NCI-H510A (cell line): ENCODE data around the gene FAU.

ENCODE experiments used
- DNase-seq: peaks from one replicate; lab custom pipeline; 2025; lab: John Stamatoyannopoulos, UW

FAU gene

DNA sequence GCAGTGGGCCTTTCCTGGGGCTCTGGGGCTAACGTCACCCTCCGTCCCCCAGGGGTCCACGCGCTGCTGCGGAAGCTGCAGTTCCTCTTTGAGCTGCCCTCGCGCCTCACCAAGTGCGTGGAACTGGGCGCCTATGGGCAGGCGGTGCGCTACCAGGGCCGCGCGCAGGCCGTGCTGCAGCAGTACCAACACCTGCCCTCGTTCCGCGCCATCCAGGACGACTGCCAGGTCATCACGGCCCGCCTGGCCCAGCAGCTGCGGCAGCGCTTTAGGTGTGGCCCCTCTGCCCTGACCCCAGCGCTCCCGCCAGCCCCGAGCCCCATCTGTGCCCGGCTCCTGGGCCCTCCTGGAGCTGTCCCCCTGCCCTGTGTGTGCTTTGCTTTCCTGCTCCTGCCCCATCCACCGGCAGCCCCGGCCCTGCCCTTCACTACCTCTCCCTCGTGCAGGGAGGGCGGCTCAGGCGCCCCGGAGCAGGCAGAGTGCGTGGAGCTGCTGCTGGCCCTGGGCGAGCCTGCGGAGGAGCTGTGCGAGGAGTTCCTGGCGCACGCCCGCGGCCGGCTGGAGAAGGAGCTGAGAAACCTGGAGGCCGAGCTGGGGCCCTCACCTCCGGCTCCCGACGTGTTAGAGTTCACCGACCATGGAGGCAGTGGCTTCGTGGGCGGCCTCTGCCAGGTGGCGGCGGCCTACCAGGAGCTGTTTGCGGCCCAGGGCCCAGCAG lies 14.0 kb downstream of the FAU start:
- DNase-seq = no peak

DNA sequence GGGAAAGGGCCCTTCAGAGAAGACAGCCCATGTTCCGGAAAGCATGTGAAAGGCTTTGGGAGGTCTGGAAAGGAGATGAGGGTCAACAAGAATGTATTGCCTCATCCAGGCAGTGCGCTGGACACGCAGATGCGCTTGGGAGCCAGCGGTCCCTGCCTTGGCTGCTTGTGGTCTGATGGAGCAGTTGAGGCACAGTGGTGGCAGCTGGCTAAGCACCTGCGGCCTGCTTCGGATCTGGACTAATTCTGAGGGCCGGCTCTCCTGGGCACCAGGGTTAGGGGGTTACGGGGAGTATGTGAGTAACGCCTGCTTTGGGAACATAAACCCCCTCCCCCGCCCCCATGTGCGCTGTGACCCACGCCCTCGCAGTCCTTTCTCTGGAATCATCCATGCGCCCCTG lies 14.9 kb downstream of the FAU start:
- no peak for DNase-seq

DNA sequence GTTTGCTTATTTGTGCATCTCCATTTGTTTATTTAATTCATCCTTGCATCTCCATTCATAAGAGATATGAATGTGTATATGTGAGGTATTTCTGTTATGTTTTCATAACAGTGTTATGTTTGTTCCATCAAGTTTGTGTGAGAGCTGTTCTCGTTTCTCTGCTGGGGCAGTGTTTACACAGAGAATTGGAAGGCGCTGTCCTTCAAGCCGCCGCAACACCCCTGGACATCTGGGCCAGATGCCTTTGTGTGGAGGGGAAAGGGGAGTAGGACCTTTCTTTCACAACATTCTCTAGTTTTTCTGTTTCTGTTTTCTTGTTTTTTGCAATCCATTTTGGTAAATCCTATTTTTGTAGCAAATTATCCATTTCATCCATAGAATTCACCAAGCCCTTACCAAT lies 17.3 kb downstream of the FAU start:
- DNase-seq = no peak

DNA sequence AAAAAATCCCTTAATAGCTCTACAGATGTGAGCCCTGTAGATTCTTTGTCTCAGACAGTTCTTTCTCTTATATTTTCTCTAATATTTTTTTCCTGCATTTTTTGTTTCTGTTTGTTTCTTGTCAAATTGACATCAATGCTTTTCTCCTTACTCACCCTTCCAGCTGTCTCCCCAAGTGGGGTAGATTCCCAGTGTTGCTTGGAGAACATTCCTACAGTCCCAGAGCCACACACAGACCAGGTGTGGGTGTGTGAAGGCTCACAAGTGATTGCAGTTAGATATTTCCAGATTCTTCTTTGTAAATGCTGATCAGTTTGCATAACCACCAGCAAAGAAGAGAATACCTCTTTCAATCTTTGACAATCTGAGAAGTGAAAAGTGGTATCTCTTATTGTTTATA lies 18.5 kb downstream of the FAU start:
- no peak for DNase-seq

DNA sequence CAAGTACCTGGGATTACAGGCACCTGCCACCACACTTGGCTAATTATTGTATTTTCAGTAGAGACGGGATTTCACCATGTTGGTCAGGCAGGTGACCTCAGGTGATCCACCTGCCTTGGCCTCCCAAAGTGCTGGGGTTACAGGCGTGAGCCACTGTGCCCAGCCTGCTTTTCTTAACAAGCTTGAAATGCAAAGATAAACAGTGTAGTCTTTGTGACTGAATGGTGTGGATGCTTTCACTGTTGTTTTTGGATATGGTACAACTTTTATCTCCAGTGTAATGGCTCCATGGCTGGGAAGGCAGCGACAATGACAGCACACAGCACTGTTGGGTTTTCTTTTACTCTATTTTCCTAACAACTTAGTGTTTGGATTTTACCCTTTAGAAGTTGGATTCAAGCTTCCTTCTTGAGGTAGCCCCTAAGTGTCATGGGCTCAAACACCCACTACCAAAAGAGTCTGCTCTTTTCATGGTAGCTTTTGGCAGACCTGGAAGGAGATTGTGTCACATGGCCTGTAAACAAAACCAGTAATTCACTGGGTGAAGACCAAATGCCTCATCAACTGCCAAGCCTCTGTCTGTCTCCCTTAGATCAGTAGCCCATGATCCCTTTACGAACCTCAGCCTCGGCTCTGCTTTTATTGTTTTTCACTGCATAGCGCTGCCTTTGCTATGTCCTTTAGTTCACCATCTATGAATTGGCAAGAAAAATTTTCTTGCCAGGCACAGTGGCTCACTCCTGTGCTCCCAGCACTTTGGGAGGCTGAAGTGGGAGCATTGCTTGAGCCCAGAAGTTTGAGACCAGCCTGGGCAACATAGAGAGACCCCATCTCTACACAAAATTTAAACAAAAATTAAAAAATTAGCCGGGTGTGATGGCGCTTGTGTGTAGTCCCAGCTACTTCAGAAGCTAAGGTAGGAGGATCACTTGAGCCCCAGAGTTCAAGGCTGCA lies 19.5 kb downstream of the FAU start:
- DNase-seq = no peak

DNA sequence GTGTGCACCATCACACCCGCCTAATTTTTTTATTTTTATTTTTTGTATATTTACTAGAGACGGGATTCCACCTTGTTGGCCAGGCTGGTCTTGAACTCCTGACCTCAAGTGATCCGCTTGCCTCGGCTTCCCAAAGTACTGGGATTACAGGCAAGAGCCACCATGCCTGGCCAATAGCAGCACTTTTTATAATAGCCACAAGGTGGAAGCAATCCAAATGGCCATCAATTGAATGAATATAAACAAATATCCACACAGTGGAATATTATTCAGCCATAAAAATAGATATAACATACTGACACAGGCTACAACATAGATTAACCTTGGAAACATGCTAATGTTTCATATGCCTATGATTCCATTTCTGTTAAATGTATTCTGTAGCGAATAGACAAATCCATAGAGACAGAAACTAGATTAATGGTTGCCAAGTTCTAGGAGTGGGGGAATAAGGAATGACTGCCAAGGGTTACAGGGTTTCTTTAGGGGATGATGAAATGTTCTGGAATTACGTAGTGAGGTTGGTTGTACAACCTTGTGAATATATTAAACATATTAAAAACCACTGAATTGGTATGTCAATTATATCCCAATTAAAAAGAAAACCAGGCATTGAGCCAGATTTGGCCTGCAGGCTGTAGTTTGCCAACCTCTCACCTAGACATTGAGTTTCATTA lies 21.1 kb downstream of the FAU start:
- no peak for DNase-seq

DNA sequence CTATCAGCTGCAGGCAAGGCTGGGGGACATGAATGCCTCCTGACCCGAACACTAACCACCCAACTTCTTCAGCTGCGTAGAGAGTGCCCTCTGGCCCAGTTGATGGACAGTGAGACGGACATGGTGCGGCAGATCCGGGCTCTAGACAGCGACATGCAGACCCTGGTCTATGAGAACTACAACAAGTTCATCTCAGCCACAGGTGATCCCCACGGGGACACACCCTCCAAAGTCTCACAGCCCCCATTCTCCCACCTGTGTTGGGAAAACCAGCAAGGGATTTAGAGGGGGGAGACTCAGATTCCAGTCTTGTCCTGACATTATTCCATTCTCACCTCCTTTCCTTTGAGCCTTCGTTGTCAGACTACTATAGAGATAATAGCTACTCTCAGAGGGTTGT lies 25.0 kb downstream of the FAU start:
- no peak for DNase-seq

DNA sequence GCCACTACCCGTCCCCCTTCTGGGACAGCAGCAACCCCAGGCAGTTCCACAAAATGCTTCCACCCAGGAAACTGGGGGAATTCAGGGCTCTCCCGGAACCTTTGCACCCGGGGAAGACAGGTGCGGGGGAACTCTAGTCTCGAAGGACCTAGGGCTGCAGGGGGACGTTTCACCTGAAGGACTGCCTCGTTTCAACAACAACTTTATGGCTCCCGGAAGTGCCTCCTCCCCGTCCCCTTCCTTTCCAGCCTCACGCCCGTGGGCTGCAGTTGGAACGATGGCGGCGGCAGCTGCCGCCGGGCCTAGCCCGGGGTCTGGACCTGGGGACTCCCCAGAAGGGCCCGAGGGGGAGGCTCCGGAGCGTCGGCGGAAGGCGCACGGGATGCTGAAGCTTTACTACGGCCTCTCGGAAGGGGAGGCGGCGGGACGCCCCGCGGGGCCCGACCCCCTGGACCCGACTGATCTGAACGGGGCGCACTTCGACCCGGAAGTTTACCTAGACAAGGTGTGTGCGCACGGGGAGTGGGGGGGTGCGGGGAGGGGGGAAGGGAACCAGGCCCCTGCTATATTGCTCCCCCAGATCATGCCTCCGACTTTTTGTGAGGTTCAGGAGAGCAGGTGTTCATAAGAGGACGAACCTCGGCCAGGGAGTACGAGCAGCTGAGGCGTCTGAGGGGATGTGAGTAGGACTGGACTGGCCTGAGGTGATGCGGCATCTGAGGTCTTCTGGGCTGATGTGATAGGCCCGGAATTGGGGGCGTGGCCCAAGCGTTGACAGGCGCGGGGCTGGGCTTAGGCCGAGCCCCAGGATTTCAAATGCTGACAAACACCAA lies 25.7 kb downstream of the FAU start, which contains the start of gene VPS51:
Gene VPS51, plus strand, starts transcription at position 241 of the 833 bp plus-strand sequence. Its CDS starts 37 bp downstream, at position 278.
- peak; percentile 86 for DNase-seq

DNA sequence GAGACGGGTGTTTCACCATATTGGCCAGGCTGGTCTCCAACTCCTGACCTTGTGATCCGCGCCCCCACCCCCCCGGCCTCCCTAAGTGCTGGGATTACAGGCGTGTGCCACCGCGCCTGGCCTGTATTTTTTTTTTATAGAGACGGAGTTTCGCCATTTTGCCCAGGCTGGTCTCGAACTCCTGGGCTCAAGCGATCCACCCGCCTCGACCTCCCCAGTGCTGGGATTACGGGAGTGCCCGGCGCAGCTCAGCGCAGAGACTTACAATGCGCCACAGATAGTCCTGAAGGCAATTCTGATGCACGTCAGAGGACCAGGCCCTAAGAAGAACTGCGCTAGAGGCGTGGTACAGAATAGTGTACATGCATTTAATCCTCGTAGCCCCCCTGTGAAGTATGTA lies 26.5 kb downstream of the FAU start:
- DNase-seq = no peak

DNA sequence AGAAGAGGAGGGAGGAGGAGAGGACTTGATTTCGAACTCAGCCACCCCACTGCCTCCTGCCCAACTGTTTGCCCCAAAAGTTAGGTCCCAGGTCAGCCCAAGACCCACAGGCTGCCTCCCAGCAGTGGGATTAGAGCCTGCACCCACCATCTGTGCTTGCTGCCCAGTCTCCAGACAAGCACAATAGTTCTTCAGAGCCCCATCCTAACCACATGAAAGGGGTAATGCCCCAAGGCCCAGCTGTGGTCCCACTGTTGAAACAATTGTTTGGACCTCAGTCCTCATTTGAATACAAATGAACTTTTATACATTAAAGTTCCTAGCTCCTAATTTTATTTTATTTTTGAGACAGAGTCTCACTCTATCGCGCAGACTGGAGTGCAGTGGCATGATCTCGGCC lies 31.3 kb downstream of the FAU start:
- no peak for DNase-seq

DNA sequence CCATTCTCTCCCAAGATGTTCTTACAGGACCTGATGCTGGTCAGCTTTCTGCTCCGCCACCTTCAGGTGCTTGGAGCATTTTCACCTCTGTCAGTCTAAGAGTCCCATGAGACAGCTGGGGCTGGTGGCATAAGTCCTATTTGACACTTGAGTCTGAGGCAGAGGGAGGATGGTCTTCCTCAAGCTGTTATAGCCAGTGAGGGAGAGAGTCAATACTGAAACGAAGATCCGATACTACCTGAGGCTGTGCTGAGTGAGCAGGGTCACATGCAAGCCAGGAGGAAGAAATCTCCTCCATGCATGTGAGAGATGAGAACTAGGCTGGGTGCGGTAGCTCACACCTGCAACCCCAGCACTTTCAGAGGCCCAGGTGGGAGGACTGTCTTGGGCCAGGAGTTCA lies 32.3 kb downstream of the FAU start:
- no peak for DNase-seq

DNA sequence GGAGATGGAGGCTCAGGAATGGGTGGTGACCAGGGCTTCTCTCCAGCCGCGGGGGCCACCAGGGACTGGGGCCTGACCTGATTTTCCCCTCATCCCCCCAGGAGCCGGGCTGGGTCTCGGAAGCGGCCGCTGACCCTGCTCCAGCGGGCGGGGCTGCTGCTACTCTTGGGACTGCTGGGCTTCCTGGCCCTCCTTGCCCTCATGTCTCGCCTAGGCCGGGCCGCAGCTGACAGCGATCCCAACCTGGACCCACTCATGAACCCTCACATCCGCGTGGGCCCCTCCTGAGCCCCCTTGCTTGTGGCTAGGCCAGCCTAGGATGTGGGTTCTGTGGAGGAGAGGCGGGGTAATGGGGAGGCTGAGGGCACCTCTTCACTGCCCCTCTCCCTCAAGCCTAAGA lies 34.1 kb downstream of the FAU start:
- no peak for DNase-seq

DNA sequence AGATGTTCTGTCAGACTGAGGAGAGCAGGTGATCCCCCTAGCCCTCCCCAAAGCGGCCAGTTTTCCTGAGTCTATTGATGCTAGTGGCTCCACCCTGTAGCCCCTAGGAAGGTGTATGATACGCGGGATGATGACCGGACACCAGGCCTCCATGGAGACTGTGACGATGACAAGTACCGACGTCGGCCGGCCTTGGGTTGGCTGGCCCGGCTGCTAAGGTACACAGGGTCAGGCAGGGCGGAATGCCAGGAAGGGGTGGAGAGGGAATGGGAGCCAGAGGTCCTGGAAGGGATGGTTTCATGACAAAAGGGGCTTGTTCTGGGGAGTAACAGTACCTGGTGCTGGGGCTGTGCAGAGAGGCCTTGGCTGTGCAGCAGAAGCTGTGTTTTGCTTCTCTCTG lies 34.7 kb downstream of the FAU start:
- DNase-seq = no peak

DNA sequence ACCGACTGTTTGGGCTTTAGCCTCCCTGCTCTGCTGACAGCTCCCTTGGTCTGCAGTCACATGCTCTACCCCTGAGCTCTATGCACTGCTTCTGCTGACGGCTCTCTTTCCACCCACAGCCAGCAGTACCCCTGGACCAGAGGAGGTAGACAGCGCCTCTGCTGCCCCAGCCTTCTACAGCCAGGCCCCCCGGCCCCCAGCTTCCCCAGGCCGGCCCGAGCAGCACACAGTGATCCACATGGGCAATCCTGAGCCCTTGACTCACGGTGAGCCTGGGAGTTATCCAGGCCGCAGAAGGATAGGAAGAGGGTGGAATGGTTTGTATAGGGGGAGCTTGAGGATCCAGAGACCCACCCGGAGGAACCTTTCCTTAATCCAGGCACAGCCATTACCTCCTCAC lies 35.1 kb downstream of the FAU start:
- no peak for DNase-seq

DNA sequence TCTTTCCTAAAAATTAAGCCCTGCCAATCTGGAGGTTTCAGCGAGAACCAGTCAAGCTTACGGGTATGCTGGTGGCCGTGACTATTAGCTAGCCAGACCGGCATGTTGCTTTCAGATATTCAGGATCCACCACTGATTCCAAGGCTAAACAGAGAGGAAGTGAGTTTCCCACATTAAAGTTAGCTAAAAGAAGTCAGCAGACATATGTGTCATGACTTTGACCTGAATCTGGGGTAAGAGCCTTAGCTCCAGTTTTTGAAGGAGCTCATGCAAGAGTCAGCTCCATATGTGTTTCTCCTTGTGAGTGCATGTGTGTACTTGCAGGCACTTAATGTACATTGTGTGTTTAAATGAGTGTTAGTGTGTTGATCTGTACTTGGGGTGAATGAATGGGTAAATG lies 36.5 kb downstream of the FAU start:
- no peak for DNase-seq

DNA sequence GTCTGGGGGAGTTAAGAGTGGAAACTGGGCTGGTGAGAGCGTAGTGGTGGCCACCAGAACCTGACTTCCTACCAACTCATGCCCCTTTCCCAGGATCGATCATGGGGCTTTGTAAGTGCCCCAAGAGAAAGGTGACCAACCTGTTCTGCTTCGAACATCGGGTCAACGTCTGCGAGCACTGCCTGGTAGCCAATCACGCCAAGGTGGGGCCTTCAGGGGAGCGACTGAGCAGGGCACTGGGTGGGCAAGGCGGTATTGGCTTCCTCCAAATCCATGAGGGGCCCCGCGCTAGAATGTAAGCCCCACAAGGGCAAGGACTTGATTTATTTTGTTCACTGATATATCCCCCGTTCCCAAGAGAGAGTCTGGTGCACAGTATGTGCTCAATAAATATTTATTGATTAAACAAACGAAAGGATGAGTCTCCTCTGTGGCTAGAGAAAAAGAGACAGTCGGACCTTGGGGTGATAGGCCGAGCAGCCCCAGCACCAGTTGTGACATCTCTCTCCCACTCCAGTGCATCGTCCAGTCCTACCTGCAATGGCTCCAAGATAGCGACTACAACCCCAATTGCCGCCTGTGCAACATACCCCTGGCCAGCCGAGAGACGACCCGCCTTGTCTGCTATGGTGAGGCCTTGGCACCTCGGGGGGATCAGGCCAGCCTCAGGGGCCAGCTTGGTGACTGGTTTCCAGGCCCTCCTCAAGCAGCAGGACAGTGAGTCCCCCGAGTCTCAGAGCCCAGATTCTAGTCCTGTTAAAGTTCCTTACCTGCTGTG lies 37.1 kb downstream of the FAU start:
- no peak for DNase-seq

DNA sequence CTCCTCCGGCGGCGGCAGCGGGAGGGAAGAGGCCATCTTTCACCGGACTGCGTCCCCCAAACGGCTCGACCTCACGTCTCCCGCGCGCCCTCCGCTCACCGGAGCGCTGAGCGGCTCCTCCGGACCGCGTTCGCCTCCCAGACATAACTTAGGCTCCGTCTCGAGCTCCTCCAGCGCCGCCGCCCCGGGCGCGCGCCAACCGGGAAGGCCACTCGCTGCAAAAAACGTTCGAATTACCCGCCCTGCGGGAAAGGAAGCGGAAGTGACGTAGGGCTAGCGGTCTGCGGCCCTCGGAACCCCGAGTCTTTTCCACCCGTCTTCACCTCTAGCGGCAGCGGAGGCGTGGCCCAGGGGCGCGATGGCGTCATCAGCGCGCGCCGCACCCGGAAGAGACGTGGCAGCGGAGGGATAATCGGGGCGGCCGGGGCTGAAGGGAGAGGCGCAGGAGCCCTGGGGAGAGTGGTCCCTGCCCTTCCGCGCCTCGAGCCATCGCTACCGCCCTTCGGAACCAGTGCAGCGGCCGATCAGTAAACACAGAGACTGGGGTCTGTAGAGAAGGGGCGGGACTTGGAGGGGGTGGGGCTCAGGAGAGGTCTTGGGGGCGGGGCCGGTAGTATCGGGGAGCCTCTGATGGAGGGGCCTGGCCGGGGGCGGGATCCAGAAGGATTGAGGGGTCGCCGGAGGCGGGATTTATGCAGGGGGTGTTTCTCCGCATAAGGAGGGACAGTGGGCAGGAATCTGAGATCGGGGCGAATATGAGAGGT lies 37.9 kb downstream of the FAU start, which contains the start of the genes CDCA5 and ZFPL1:
Gene CDCA5, minus strand, starts transcription at position 207 of the 764 bp plus-strand sequence. Its CDS starts 62 bp downstream, at position 145.
Gene ZFPL1, plus strand, starts transcription at position 389 of the 764 bp plus-strand sequence. CDS start 477 bp downstream, outside the sequence.
- DNase-seq = peak; percentile 92

DNA sequence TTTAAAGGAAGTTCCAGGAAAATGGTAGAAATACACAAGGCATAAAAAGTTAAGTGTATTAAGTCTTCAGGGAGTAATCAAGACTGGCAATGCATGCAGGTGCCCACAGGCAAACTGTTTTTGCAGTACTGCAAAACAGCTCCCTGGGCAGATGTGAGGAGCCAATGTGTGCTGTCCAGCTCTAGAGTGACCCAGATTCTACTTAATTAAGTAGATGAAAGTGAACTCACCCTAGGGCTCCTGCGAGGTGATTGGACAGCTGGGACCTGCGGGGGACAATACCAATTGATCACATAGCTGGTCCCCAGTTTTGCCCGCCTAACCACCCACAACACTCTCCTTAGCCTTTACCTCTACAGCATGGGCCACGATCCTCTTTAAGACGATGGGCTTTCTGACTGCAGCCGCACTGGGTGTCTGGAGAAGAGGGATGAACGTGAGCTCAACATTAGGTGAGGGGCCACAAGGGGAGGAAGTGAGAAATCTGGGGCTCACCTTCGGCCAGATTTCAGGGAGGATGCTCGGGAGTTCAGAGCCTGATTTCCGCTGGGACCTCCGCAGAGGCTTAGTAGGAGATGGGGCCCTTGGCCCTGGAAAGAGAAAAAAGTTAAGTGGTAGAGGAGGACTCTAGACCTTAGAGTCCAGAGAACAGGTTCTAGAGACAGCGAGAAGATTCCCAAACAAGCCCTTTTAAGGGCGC lies 38.6 kb downstream of the FAU start:
- no peak for DNase-seq

DNA sequence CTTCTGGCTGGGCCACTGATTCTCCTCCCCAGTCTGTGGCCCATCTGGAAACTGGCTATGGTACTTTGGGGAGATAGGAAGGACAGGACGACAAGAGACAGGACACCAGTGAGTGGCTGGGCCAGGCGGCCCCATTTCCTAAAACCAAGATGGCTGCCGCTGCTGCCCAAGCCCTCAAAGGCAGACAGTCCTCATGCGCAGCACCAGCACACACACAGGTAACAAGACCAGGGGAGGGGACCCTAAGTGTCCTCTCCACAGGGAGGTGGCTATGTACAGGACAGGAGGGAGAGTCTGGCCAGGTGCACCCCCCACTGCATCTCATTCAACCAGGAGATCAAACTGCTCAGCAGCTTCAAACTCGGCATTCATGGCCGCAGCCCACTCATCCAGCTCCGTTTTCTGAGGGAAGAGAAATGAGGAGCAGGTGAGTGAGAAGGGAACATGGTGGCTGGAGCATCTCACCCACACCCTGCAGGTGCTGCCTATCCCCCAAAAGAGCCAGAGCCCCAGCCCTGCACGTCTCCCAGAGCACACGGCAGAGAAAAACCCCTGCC lies 43.1 kb downstream of the FAU start:
- DNase-seq = no peak
